Cerebellar cortex (tissue), 1 donor: ENCODE measurements around the gene SPINT3.

Source experiments
- DNase-seq: peaks from one replicate; pipeline ENCODE4 v3.0.0-alpha.2; 2015; ENCODE audit warnings: low spot score

SPINT3 gene

GRCh38 chr20:45515147-45515913 is at the start of gene SPINT3:
SPINT3 (minus strand) TSS chr20:45515622; CDS start chr20:45515608, 14 bp downstream.
- no peak for DNase-seq

GRCh38 chr20:45564760-45565276 is 49.4 kb upstream of the SPINT3 start:
- no peak for DNase-seq

GRCh38 chr20:45555198-45555597 is 39.8 kb upstream of the SPINT3 start:
- no peak for DNase-seq

GRCh38 chr20:45552456-45552855 is 37.0 kb upstream of the SPINT3 start:
- DNase-seq: no peak

GRCh38 chr20:45550765-45551164 is 35.3 kb upstream of the SPINT3 start:
- DNase-seq: no peak

GRCh38 chr20:45548410-45548809 is 33.0 kb upstream of the SPINT3 start:
- no peak for DNase-seq

- no peak for DNase-seq
Measured at GRCh38 chr20:45547206-45547770, 31.9 kb upstream of the SPINT3 start, which contains the start of gene EPPIN. EPPIN (minus strand) TSS chr20:45547401; CDS start chr20:45547357, 44 bp downstream.

GRCh38 chr20:45545754-45546453 is 30.5 kb upstream of the SPINT3 start:
- peak; percentile 8 for DNase-seq

GRCh38 chr20:45545351-45545750 is 29.9 kb upstream of the SPINT3 start:
- no peak for DNase-seq

- no peak for DNase-seq
Measured at GRCh38 chr20:45539382-45539781, 24.0 kb upstream of the SPINT3 start, which contains the start of gene WFDC6. WFDC6 (minus strand) TSS chr20:45539482; CDS start chr20:45539407, 75 bp downstream.

- DNase-seq: no peak
Measured at GRCh38 chr20:45538209-45538799, 22.9 kb upstream of the SPINT3 start.

- DNase-seq: no peak
Measured at GRCh38 chr20:45527294-45527693, 11.9 kb upstream of the SPINT3 start.

- DNase-seq: no peak
Measured at GRCh38 chr20:45523821-45524220, 8.4 kb upstream of the SPINT3 start.

- DNase-seq: no peak
Measured at GRCh38 chr20:45518282-45518681, 2.9 kb upstream of the SPINT3 start.

GRCh38 chr20:45510242-45510862 is 5.1 kb downstream of the SPINT3 start:
- no peak for DNase-seq

GRCh38 chr20:45509091-45509490 is 6.3 kb downstream of the SPINT3 start:
- no peak for DNase-seq

GRCh38 chr20:45508068-45508886 is 7.1 kb downstream of the SPINT3 start:
- no peak for DNase-seq

- DNase-seq: no peak
Measured at GRCh38 chr20:45507011-45507820, 8.2 kb downstream of the SPINT3 start.

GRCh38 chr20:45506398-45506797 is 9.0 kb downstream of the SPINT3 start:
- DNase-seq: no peak

GRCh38 chr20:45503403-45503802 is 12.0 kb downstream of the SPINT3 start:
- DNase-seq: no peak
